A549 (cell line): ENCODE results near the gene SAT1. TPM values are rescaled to one million over a fixed set of nuclear protein-coding genes. Genes with fewer than 3 reads are reported as not detected.

Experiments used
- ATAC-seq, 2 experiments: fragments of 200-7000 bp in 1 of 2; fragments of >200 bp in 1 of 2; cut with Nextera tagmentation in 1 of 2; cut with Tn5 transposase in 1 of 2; 3 replicates each; pipeline versions ENCODE4 v1.8.0 to v1.9.1; 2018 to 2020; ENCODE audit warnings: mild to moderate bottlenecking in 1 of 2, moderate library complexity in 1 of 2
- CTCF ChIA-PET: fragments of 300-600 bp; sonication (Branson Sonifier 250); formaldehyde crosslinking; extraction: SDS; loops from one replicate; lab custom pipeline; 2021; ENCODE audit warnings: antibody characterized with exemption, inconsistent platforms; lab: Yijun Ruan, JAX
- POLR2A ChIA-PET: fragments of 350-600 bp; formaldehyde crosslinking; extraction: SDS; loops from one replicate; lab custom pipeline; 2021; ENCODE audit warnings: antibody characterized with exemption, inconsistent platforms; lab: Yijun Ruan, JAX
- DNase-seq, 2 experiments: peaks; one replicate each; pipeline versions ENCODE4 v3.0.0 to v3.0.0-alpha.2; 2011 to 2016; ENCODE audit warnings: low read depth in 1 of 2, low spot score in 1 of 2
- FAIRE-seq: peaks from 2 replicates; lab custom pipeline; 2011; peaks lifted over from hg19 to GRCh38; lab: Jason Lieb, UNC
- H3K27ac ChIP-seq, 2 experiments: fragments of >200 bp; sonication (Bioruptor Twin); formaldehyde crosslinking; 3 replicates each; pipeline ENCODE4 v1.5.1; 2016 to 2017
- H3K4me1 ChIP-seq: fragments of >200 bp; sonication (Bioruptor Twin); formaldehyde crosslinking; 3 replicates; pipeline ENCODE4 v1.6.1; 2016
- H3K4me2 ChIP-seq: fragments of >200 bp; sonication (Bioruptor Twin); formaldehyde crosslinking; 3 replicates; pipeline ENCODE4 v1.6.1; 2016
- H3K4me3 ChIP-seq: fragments of >200 bp; sonication (Bioruptor Twin); formaldehyde crosslinking; 3 replicates; pipeline ENCODE4 v1.5.1; 2016
- H3K9me3 ChIP-seq: fragments of >200 bp; sonication (Bioruptor Twin); formaldehyde crosslinking; 3 replicates; pipeline ENCODE4 v1.6.1; 2016
- CHD2 ChIP-seq: fragments of 150-350 bp; IDR thresholded peaks from 2 replicates; pipeline ENCODE4 v1.6.1; 2014; ENCODE audit warnings: low read length; ENCODE audit not compliant: partially characterized antibody
- EP300 ChIP-seq, 2 experiments: fragments of >200 bp; sonication (Bioruptor Twin); formaldehyde crosslinking; IDR thresholded peaks; 2 replicates in 1 of 2; 3 replicates in 1 of 2; pipeline ENCODE4 v1.6.1; 2016 to 2017
- FOSB ChIP-seq: fragments of 250-450 bp; sonication (Bioruptor Pico); IDR thresholded peaks from 2 replicates; pipeline ENCODE4 v1.5.0; 2020; ENCODE audit warnings: mild to moderate bottlenecking, moderate library complexity
- FOSL2 ChIP-seq, 2 experiments: fragments of 450-650 bp in 1 of 2; fragments of >200 bp in 1 of 2; sonication (Bioruptor Twin) in 1 of 2; formaldehyde crosslinking; IDR thresholded peaks; 2 replicates each; pipeline versions ENCODE4 v1.5.0 to v1.6.1; 2016 to 2020; ENCODE audit warnings: mild to moderate bottlenecking in 1 of 2, moderate library complexity in 1 of 2
- FOXS1 ChIP-seq: fragments of 250-450 bp; sonication (Bioruptor Pico); IDR thresholded peaks from 2 replicates; pipeline ENCODE4 v1.5.0; 2020; ENCODE audit warnings: mild to moderate bottlenecking, moderate library complexity
- JUN ChIP-seq, 2 experiments: fragments of >200 bp; sonication (Bioruptor Twin); formaldehyde crosslinking; IDR thresholded peaks; 2 replicates in 1 of 2; 3 replicates in 1 of 2; pipeline ENCODE4 v1.6.1; 2016 to 2017
- KDM5A ChIP-seq: fragments of 200-600 bp; sonication (generic); IDR thresholded peaks from 2 replicates; pipeline ENCODE4 v1.6.1; 2016; ENCODE audit warnings: antibody characterized with exemption, mild to moderate bottlenecking
- MAZ ChIP-seq: fragments of 150-350 bp; IDR thresholded peaks from 2 replicates; pipeline ENCODE4 v1.6.1; 2014; ENCODE audit warnings: antibody characterized with exemption, low read depth, low read length, borderline replicate concordance
- PHF8 ChIP-seq: fragments of 200-600 bp; sonication (generic); IDR thresholded peaks from 2 replicates; pipeline ENCODE4 v1.6.1; 2016; ENCODE audit warnings: low read depth, mild to moderate bottlenecking, antibody characterized with exemption, moderate library complexity, borderline replicate concordance
- POLR2A ChIP-seq: IDR thresholded peaks from 2 replicates; pipeline ENCODE4 v1.6.1; 2012; ENCODE audit warnings: mild to moderate bottlenecking, low read length
- RAD21 ChIP-seq, 2 experiments: fragments of >200 bp in 1 of 2; sonication (Bioruptor Twin) in 1 of 2; formaldehyde crosslinking in 1 of 2; IDR thresholded peaks in 1 of 2; conservative IDR thresholded peaks in 1 of 2; 2 replicates in 1 of 2; 3 replicates in 1 of 2; pipeline ENCODE4 v1.6.1; 2012 to 2018; ENCODE audit warnings: inconsistent platforms in 1 of 2
- RFX5 ChIP-seq: fragments of 450-650 bp; IDR thresholded peaks from 2 replicates; pipeline ENCODE4 v1.7.1; 2014; ENCODE audit warnings: antibody characterized with exemption, mild to moderate bottlenecking, moderate library complexity
- SMC3 ChIP-seq: fragments of >200 bp; sonication (Bioruptor Twin); formaldehyde crosslinking; IDR thresholded peaks from 3 replicates; pipeline ENCODE4 v1.6.1; 2018; ENCODE audit warnings: inconsistent platforms
- SREBF2 ChIP-seq: fragments of 450-650 bp; IDR thresholded peaks from 2 replicates; pipeline ENCODE4 v1.6.1; 2014; ENCODE audit warnings: mild to moderate bottlenecking, moderate library complexity
- TFCP2L1 ChIP-seq: fragments of 250-450 bp; sonication (Bioruptor Pico); IDR thresholded peaks from 2 replicates; pipeline ENCODE4 v1.5.0; 2021; ENCODE audit warnings: mild to moderate bottlenecking
- TP53 ChIP-seq: fragments of 250-450 bp; sonication (Bioruptor Pico); IDR thresholded peaks from 2 replicates; pipeline ENCODE4 v1.5.0; 2021; ENCODE audit warnings: mild to moderate bottlenecking, moderate library complexity
- ZC3H11A ChIP-seq: fragments of 450-650 bp; IDR thresholded peaks from 2 replicates; pipeline ENCODE4 v1.6.1; 2014; ENCODE audit warnings: antibody characterized with exemption, mild to moderate bottlenecking
- whole genome bisulfite sequencing: methylation state at CpG from one replicate; pipeline ENCODE4 v1.1.6; 2017; ENCODE audit errors: missing lambda C conversion rate; 5-methylcytosine and 5-hydroxymethylcytosine counted together
- polyA minus RNA-seq: library from RNA; depleted of rRNA, polyadenylated mRNA; stranded (reverse); fragments of >200 nt; gene quantifications from 2 replicates; pipeline ENCODE4 v1.2.3, GENCODE V29; 2011; rRNA and poly(A)+ RNA removed
- polyA plus RNA-seq, 4 experiments: library from polyadenylated mRNA; depleted of rRNA in 3 of 4; stranded (reverse); fragments of >200 nt; fragmentation: RNase III in 1 of 4; extraction: RNeasy Plus Mini Kit Qiagen cat#74134 plus additional on column Dnase treatment in 1 of 4; gene quantifications; 2 replicates in 3 of 4; 3 replicates in 1 of 4; pipeline ENCODE4 v1.2.3, GENCODE V29; 2011 to 2017
- TF ChIP-seq, protein P1 (sequence below): fragments of 200-600 bp; sonication (generic); IDR thresholded peaks from 2 replicates; pipeline ENCODE4 v1.6.1; 2016; ENCODE audit warnings: antibody characterized with exemption, mild to moderate bottlenecking, moderate library complexity
- TF ChIP-seq, protein P2 (sequence below): IDR thresholded peaks from 2 replicates; pipeline ENCODE4 v1.6.1; 2012
- TF ChIP-seq, protein P3 (sequence below): IDR thresholded peaks from 2 replicates; pipeline ENCODE4 v1.6.1; 2012
- TF ChIP-seq, protein P4 (sequence below): fragments of >200 bp; sonication (Bioruptor Twin); formaldehyde crosslinking; IDR thresholded peaks from 3 replicates; pipeline ENCODE4 v1.6.1; 2016
- TF ChIP-seq, protein P5 (sequence below): fragments of >200 bp; sonication (Bioruptor Twin); formaldehyde crosslinking; IDR thresholded peaks from 3 replicates; pipeline ENCODE4 v1.5.1; 2016

SAT1 gene
- 2,314 and 3,185 TPM in 2 replicates for polyA plus RNA-seq (2011; rRNA removed)
- polyA plus RNA-seq (2012; cell fraction: cytosol; rRNA removed) = 394 and 479 TPM in 2 replicates
- polyA plus RNA-seq (2012; cell fraction: nucleus; rRNA removed) = 830 and 1,625 TPM in 2 replicates
- 458 to 607 TPM (median 585 TPM) in 3 replicates for polyA plus RNA-seq (2017; fragmentation: RNase III; extraction: RNeasy Plus Mini Kit Qiagen cat#74134 plus additional on column Dnase treatment)
- 644 and 676 TPM in 2 replicates for polyA minus RNA-seq

DNA sequence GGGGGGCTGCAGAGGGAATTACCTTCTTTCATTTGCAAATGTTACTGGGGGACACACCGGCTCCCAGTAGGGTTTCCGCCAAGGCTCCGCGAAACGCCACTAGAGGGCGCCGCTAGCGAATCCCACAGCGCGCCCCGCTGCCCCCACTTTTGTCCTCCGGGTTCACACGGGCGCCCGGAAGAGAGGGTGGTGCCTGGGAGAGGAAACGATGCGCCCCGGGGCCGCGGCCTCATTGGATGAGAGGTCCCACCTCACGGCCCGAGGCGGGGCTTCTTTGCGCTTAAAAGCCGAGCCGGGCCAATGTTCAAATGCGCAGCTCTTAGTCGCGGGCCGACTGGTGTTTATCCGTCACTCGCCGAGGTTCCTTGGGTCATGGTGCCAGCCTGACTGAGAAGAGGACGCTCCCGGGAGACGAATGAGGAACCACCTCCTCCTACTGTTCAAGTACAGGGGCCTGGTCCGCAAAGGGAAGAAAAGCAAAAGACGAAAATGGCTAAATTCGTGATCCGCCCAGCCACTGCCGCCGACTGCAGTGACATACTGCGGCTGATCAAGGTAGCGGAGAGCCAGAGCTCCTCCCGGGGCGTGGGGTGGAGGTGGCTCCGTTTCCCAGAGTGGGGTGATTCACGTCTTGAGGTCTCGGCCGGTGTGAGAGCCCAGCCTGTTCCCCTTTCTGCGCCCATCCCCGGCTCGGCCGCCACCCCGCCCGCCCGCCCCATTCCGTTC, at the start of gene SAT1:
Gene SAT1, plus strand, starts transcription at position 311 of the 726 bp plus-strand sequence. Its CDS starts 179 bp downstream, at position 490.
- FAIRE-seq = no peak
- under 1% methylated on average over 21 of the region's 58 CpGs for WGBS
- POLR2A ChIA-PET = interaction anchor here (0.6 to 4.8 kb wide), 36 partner anchors 10 to 271 kb away, joined by 3 to 218 read pairs (median 4); partner anchors contain the start of genes ACOT9, APOO, CXorf58 and EIF2S3

More for the DNA sequence above, at the start of gene SAT1:
- DNase-seq (peak; percentile 71 to 97), ATAC-seq (peak; percentile 80 to 84)
- CTCF ChIA-PET = interaction anchor here (0.7 to 7.9 kb wide), 38 partner anchors 10 to 271 kb away, joined by 3 to 122 read pairs (median 6); partner anchors contain the start of genes ACOT9, APOO, CXorf58 and EIF2S3
- peak within 1 kb of the TSS; percentile 86 for H3K4me3 ChIP-seq
- peak within 1 kb of the TSS; percentile 94 to 96 for H3K27ac ChIP-seq
- peak within 1 kb of the TSS; percentile 89 for H3K4me2 ChIP-seq
- peaks cover 42% of the 10 kb centered on the region for H3K4me1 ChIP-seq
- TF ChIP-seq PHF8 (peak; percentile 34; the same call in 1 of the 2 replicates), SREBF2 (no peak), POLR2A (peak; percentile 99), TFCP2L1 (CRISPR knock-in tag) (peak; percentile 79; the same call in 1 of the 2 replicates), TP53 (peak; percentile 81; the same call in 1 of the 2 replicates), SMC3 (peak; percentile 85), FOSB (CRISPR knock-in tag) (peak; percentile 89), EP300 (IDR thresholded peaks at IDR 0.05) (peak in 1 of 2 experiments; percentile 35; a peak in 1 of 5 replicates), MAZ (no peak), KDM5A (no peak), RAD21 (conservative IDR thresholded peaks at IDR 0.05 in 1 of 2, IDR thresholded peaks at IDR 0.05 in 1 of 2) (peak; percentile 73 to 88), CHD2 (peak; percentile 10), ZC3H11A (no peak), FOSL2 (IDR thresholded peaks at IDR 0.05) (no peak), FOSL2 (CRISPR knock-in tag; IDR thresholded peaks at IDR 0.05) (peak; percentile 21; the same call in 1 of the 2 replicates), JUN (IDR thresholded peaks at IDR 0.05) (peak; percentile 95 to 99), RFX5 (peak; percentile 71; the same call in 1 of the 2 replicates), FOXS1 (CRISPR knock-in tag) (no peak)
- TF ChIP-seq, protein P1, sequence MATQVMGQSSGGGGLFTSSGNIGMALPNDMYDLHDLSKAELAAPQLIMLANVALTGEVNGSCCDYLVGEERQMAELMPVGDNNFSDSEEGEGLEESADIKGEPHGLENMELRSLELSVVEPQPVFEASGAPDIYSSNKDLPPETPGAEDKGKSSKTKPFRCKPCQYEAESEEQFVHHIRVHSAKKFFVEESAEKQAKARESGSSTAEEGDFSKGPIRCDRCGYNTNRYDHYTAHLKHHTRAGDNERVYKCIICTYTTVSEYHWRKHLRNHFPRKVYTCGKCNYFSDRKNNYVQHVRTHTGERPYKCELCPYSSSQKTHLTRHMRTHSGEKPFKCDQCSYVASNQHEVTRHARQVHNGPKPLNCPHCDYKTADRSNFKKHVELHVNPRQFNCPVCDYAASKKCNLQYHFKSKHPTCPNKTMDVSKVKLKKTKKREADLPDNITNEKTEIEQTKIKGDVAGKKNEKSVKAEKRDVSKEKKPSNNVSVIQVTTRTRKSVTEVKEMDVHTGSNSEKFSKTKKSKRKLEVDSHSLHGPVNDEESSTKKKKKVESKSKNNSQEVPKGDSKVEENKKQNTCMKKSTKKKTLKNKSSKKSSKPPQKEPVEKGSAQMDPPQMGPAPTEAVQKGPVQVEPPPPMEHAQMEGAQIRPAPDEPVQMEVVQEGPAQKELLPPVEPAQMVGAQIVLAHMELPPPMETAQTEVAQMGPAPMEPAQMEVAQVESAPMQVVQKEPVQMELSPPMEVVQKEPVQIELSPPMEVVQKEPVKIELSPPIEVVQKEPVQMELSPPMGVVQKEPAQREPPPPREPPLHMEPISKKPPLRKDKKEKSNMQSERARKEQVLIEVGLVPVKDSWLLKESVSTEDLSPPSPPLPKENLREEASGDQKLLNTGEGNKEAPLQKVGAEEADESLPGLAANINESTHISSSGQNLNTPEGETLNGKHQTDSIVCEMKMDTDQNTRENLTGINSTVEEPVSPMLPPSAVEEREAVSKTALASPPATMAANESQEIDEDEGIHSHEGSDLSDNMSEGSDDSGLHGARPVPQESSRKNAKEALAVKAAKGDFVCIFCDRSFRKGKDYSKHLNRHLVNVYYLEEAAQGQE = peak; percentile 51; the same call in 1 of the 2 replicates
- TF ChIP-seq, protein P2, sequence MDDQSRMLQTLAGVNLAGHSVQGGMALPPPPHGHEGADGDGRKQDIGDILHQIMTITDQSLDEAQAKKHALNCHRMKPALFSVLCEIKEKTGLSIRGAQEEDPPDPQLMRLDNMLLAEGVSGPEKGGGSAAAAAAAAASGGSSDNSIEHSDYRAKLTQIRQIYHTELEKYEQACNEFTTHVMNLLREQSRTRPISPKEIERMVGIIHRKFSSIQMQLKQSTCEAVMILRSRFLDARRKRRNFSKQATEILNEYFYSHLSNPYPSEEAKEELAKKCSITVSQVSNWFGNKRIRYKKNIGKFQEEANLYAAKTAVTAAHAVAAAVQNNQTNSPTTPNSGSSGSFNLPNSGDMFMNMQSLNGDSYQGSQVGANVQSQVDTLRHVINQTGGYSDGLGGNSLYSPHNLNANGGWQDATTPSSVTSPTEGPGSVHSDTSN = peak; percentile 81; the same call in 1 of the 2 replicates
- TF ChIP-seq, protein P3, sequence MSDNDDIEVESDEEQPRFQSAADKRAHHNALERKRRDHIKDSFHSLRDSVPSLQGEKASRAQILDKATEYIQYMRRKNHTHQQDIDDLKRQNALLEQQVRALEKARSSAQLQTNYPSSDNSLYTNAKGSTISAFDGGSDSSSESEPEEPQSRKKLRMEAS = peak; percentile 28; the same call in 1 of the 2 replicates
- TF ChIP-seq, protein P4, sequence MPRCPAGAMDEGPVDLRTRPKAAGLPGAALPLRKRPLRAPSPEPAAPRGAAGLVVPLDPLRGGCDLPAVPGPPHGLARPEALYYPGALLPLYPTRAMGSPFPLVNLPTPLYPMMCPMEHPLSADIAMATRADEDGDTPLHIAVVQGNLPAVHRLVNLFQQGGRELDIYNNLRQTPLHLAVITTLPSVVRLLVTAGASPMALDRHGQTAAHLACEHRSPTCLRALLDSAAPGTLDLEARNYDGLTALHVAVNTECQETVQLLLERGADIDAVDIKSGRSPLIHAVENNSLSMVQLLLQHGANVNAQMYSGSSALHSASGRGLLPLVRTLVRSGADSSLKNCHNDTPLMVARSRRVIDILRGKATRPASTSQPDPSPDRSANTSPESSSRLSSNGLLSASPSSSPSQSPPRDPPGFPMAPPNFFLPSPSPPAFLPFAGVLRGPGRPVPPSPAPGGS = peak; percentile 98
- TF ChIP-seq, protein P5, sequence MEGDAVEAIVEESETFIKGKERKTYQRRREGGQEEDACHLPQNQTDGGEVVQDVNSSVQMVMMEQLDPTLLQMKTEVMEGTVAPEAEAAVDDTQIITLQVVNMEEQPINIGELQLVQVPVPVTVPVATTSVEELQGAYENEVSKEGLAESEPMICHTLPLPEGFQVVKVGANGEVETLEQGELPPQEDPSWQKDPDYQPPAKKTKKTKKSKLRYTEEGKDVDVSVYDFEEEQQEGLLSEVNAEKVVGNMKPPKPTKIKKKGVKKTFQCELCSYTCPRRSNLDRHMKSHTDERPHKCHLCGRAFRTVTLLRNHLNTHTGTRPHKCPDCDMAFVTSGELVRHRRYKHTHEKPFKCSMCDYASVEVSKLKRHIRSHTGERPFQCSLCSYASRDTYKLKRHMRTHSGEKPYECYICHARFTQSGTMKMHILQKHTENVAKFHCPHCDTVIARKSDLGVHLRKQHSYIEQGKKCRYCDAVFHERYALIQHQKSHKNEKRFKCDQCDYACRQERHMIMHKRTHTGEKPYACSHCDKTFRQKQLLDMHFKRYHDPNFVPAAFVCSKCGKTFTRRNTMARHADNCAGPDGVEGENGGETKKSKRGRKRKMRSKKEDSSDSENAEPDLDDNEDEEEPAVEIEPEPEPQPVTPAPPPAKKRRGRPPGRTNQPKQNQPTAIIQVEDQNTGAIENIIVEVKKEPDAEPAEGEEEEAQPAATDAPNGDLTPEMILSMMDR = peak; percentile 80
- no peaks in the 10 kb centered on the region for H3K9me3 ChIP-seq
